Activated B cell treated with CpG ODN at 0.5 μM for 24 hours (primary cell): ENCODE results near the gene IGLL5. TPM values are rescaled to one million over a fixed set of nuclear protein-coding genes. Genes with fewer than 3 reads are reported as not detected.

Experiments used
- ATAC-seq: fragments of 200-7000 bp; cut with Tn5 transposase; one replicate; pipeline ENCODE4 v1.10.0; 2021; ENCODE audit warnings: low read depth, mild to moderate bottlenecking, moderate library complexity
- CTCF ChIA-PET: fragments of 350-600 bp; sonication (Branson Sonifier 250); formaldehyde crosslinking; loops from one replicate; lab custom pipeline; 2021; ENCODE audit warnings: antibody characterized with exemption; lab: Charles Lee
- POLR2A ChIA-PET: fragments of 350-600 bp; sonication (Branson Sonifier 250); formaldehyde crosslinking; loops from one replicate; lab custom pipeline; 2021; ENCODE audit warnings: antibody characterized with exemption; lab: Charles Lee
- DNase-seq: peaks from one replicate; pipeline ENCODE4 v3.0.0; 2022
- H3K27ac Mint-ChIP-seq: one replicate; pipeline ENCODE4 v1.8.0; 2020; ENCODE audit warnings: mixed read lengths
- H3K27me3 Mint-ChIP-seq: one replicate; pipeline ENCODE4 v1.8.0; 2021; ENCODE audit warnings: mixed read lengths
- H3K36me3 Mint-ChIP-seq: one replicate; pipeline ENCODE4 v1.8.0; 2021; ENCODE audit warnings: low read depth, mixed read lengths
- H3K4me1 Mint-ChIP-seq: one replicate; pipeline ENCODE4 v1.8.0; 2021; ENCODE audit warnings: mixed read lengths
- H3K4me3 Mint-ChIP-seq: one replicate; pipeline ENCODE4 v1.8.0; 2020; ENCODE audit warnings: mild to moderate bottlenecking, mixed read lengths
- H3K9me3 Mint-ChIP-seq: one replicate; pipeline ENCODE4 v1.8.0; 2020; ENCODE audit warnings: mixed read lengths
- intact Hi-C: fragments of 100-400 bp; cut with micrococcal nuclease; formaldehyde crosslinking; loops from one replicate; pipeline ENCODE4 v1.15.1; 2024
- total RNA-seq: library from RNA; stranded (reverse); gene quantifications from 2 replicates; pipeline ENCODE4 v1.2.3, GENCODE V29; 2022
- TF ChIP-seq, protein P1 (sequence below): fragments of 200-600 bp; IDR thresholded peaks from one replicate; pipeline ENCODE4 v1.8.0; 2022; ENCODE audit warnings: antibody characterized with exemption, mild to moderate bottlenecking

The IGLL5 gene
- total RNA-seq, 1 donor from 2014 or later: 189 TPM

DNA sequence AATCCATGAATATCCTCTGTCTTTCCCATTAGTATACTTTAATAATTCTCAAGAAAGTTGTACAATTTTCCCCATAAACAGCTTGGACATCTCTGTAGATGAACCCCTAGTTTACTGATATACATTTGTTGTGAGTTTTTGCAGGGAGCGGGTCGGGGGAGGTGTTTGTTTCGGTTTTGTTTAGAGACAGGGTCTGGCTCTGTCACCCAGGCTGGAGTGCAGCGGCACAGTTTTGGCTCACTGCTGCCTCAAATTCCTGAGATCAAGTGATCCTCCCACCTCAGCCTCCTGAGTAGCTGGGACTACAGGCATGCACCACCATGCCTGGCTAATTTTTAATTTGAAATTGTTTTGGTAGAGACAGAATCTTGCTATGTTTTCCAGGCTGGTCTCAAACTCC is 57.6 kb downstream of the IGLL5 start:
- TF ChIP-seq, protein P1, sequence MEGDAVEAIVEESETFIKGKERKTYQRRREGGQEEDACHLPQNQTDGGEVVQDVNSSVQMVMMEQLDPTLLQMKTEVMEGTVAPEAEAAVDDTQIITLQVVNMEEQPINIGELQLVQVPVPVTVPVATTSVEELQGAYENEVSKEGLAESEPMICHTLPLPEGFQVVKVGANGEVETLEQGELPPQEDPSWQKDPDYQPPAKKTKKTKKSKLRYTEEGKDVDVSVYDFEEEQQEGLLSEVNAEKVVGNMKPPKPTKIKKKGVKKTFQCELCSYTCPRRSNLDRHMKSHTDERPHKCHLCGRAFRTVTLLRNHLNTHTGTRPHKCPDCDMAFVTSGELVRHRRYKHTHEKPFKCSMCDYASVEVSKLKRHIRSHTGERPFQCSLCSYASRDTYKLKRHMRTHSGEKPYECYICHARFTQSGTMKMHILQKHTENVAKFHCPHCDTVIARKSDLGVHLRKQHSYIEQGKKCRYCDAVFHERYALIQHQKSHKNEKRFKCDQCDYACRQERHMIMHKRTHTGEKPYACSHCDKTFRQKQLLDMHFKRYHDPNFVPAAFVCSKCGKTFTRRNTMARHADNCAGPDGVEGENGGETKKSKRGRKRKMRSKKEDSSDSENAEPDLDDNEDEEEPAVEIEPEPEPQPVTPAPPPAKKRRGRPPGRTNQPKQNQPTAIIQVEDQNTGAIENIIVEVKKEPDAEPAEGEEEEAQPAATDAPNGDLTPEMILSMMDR: no peak
- Mint-ChIP-seq H3K36me3 (no peaks in the 10 kb centered on the region), H3K9me3 (no peaks in the 10 kb centered on the region), H3K4me3 (no peak overlapping the region), H3K27me3 (no peaks in the 10 kb centered on the region), H3K4me1 (peaks cover 72% of the 10 kb centered on the region), H3K27ac (peak overlapping the region; percentile 6)
- DNase-seq: no peak
- intact Hi-C loops: loop anchor here (10.0 kb wide), 1 partner anchor 560 kb away; no protein-coding TSS in a partner anchor
- no peak for ATAC-seq
- CTCF ChIA-PET: interaction anchor here (1.2 to 17.9 kb wide), 5 partner anchors 10 to 135 kb away, joined by 4 to 365 read pairs (median 53); partner anchors contain the start of gene IGLL5
- POLR2A ChIA-PET: interaction anchor here (0.8 to 18.5 kb wide), 4 partner anchors 9 to 61 kb away, joined by 4 to 701 read pairs (median 6); partner anchors contain the start of gene IGLL5

Other genes with a start within 250 kb of the IGLL5 start
- gene GGTLC2, start 243.2 kb upstream of the IGLL5 start, total RNA-seq: not detected in 2 replicates
- 9.3 and 12.2 TPM in 2 replicates for gene GNAZ, start 182.7 kb downstream of the IGLL5 start, total RNA-seq